Breast epithelium (tissue), 4 donors: ENCODE data around the gene HRAS. TPM values are rescaled to one million over a fixed set of nuclear protein-coding genes. Genes with fewer than 3 reads are reported as not detected.

Source experiments
- DNase-seq, 2 donors: peaks; one replicate each; pipeline ENCODE4 v3.0.0-alpha.2; 2019; ENCODE audit warnings: low spot score in 2 of 2
- H3K27ac ChIP-seq, 2 donors: fragments of 200-600 bp; sonication (generic) in 1 of 2; one replicate each; pipeline ENCODE4 v1.5.1; 2016 to 2019; ENCODE audit warnings: mild to moderate bottlenecking in 1 of 2
- H3K27me3 ChIP-seq, 2 donors: fragments of 200-600 bp; sonication (generic) in 1 of 2; one replicate each; pipeline versions ENCODE4 v1.5.1 to v1.6.0; 2017 to 2019; ENCODE audit warnings: control low read depth in 1 of 2, mild to moderate bottlenecking in 1 of 2
- H3K36me3 ChIP-seq: fragments of 200-600 bp; one replicate; pipeline ENCODE4 v1.5.1; 2019
- H3K4me1 ChIP-seq, 2 donors: fragments of 200-600 bp; sonication (generic); one replicate each; pipeline ENCODE4 v1.5.1; 2016 to 2019; ENCODE audit warnings: control low read depth in 1 of 2
- H3K4me3 ChIP-seq, 3 donors: fragments of 200-600 bp; sonication (generic); 1 replicate in 2 of 3; 2 replicates in 1 of 3; pipeline ENCODE4 v1.5.1; 2016 to 2019; ENCODE audit warnings: mild to moderate bottlenecking in 3 of 3, moderate library complexity in 2 of 3
- H3K9me3 ChIP-seq, 2 donors: fragments of 200-600 bp; sonication (generic) in 1 of 2; one replicate each; pipeline ENCODE4 v1.5.1; 2016 to 2019; ENCODE audit warnings: control low read depth in 1 of 2
- CTCF ChIP-seq, 3 donors: fragments of 450-650 bp; IDR thresholded peaks; one replicate each; pipeline ENCODE4 v1.5.1; 2016 to 2017; ENCODE audit warnings: antibody characterized with exemption in 3 of 3, mild to moderate bottlenecking in 3 of 3, moderate library complexity in 3 of 3
- POLR2A ChIP-seq: fragments of 450-650 bp; IDR thresholded peaks from one replicate; pipeline ENCODE4 v1.6.1; 2016; ENCODE audit warnings: antibody characterized with exemption, mild to moderate bottlenecking, moderate library complexity
- POLR2AphosphoS5 ChIP-seq, 3 donors: sonication (generic); formaldehyde crosslinking; IDR thresholded peaks; one replicate each; pipeline ENCODE4 v1.6.1; 2017; ENCODE audit warnings: antibody characterized with exemption in 3 of 3
- intact Hi-C: fragments of 100-400 bp; cut with DNase I; formaldehyde crosslinking; loops from one replicate; pipeline ENCODE4 v1.15.1; 2023; ENCODE audit warnings: low total_unique reads
- total RNA-seq, 3 donors: library from RNA; depleted of rRNA; stranded (reverse); fragments of >200 nt; gene quantifications; one replicate each; pipeline ENCODE4 v1.1.0, GENCODE V29; 2016

Gene HRAS
- total RNA-seq, 3 donors from 2014 or later, result 33.2 to 50.1 (median 33.4) TPM

- Histone ChIP-seq H3K36me3 (no peaks in the 10 kb centered on the region), H3K4me3 (no peak overlapping the region), H3K27ac (no peak overlapping the region), H3K27me3 (peaks cover 0 to 3% of the 10 kb centered on the region in 2 donors), H3K9me3 (no peaks in the 10 kb centered on the region), H3K4me1 (peaks cover 0 to 5% of the 10 kb centered on the region in 2 donors)
- DNase-seq, result no peak
- intact Hi-C loops, result no loop called here
- TF ChIP-seq CTCF (IDR thresholded peaks at IDR 0.05) (no peak), POLR2A (no peak), POLR2AphosphoS5 (IDR thresholded peaks at IDR 0.05) (no peak)
These were observed 23.1 kb upstream of the HRAS start for GRCh38 chr11:558503-558902.

- intact Hi-C loops, result no loop called here
- Histone ChIP-seq H3K36me3 (no peaks in the 10 kb centered on the region), H3K9me3 (no peaks in the 10 kb centered on the region), H3K4me1 (peaks cover 0 to 5% of the 10 kb centered on the region in 2 donors), H3K4me3 (no peak overlapping the region), H3K27ac (no peak overlapping the region), H3K27me3 (peaks cover 3 to 6% of the 10 kb centered on the region in 2 donors)
- no peak for DNase-seq
- no peak for TF ChIP-seq POLR2A
- no peak for TF ChIP-seq POLR2AphosphoS5 (IDR thresholded peaks at IDR 0.05)
- no peak for TF ChIP-seq CTCF (IDR thresholded peaks at IDR 0.05)
These were observed 22.2 kb upstream of the HRAS start for GRCh38 chr11:557328-558132.

GRCh38 chr11:556662-557256, 21.4 kb upstream of the HRAS start:
- intact Hi-C loops, result no loop called here
- no peaks in the 10 kb centered on the region for H3K9me3 ChIP-seq
- DNase-seq, result no peak
- peaks cover 3 to 6% of the 10 kb centered on the region in 2 donors for H3K27me3 ChIP-seq
- peaks cover 0 to 5% of the 10 kb centered on the region in 2 donors for H3K4me1 ChIP-seq
- H3K4me3 ChIP-seq, result no peak overlapping the region
- TF ChIP-seq POLR2A (no peak), POLR2AphosphoS5 (IDR thresholded peaks at IDR 0.05) (no peak), CTCF (IDR thresholded peaks at IDR 0.05) (no peak)
- H3K36me3 ChIP-seq, result no peaks in the 10 kb centered on the region
- H3K27ac ChIP-seq, result no peak overlapping the region

- intact Hi-C loops, result no loop called here
- peak in 1 of 3 donors; percentile 11 for TF ChIP-seq POLR2AphosphoS5 (IDR thresholded peaks at IDR 0.05)
- TF ChIP-seq CTCF (IDR thresholded peaks at IDR 0.05), result no peak
- Histone ChIP-seq H3K27ac (no peak overlapping the region), H3K4me3 (peak overlapping the region in 2 of 3 donors; percentile 53 to 77), H3K4me1 (peaks cover 0 to 5% of the 10 kb centered on the region in 2 donors), H3K9me3 (no peaks in the 10 kb centered on the region), H3K27me3 (peaks cover 3 to 6% of the 10 kb centered on the region in 2 donors), H3K36me3 (no peaks in the 10 kb centered on the region)
- no peak for DNase-seq
These were observed 20.6 kb upstream of the HRAS start for GRCh38 chr11:555780-556661.
